H1 (cell line): ENCODE data around the gene ZNF442. TPM values are rescaled to one million over a fixed set of nuclear protein-coding genes. Genes with fewer than 3 reads are reported as not detected.
A peak's percentile ranks its signal among the peaks of the same experiment; 100 is the strongest.

ENCODE experiments used
- ASH2L ChIP-seq: fragments of 200-600, 300-600 bp; sonication (generic); IDR thresholded peaks from one replicate; pipeline ENCODE4 v1.7.1; 2017; ENCODE audit warnings: low read length
- CHD1 ChIP-seq: IDR thresholded peaks from 2 replicates; pipeline ENCODE4 v1.6.1; 2012; ENCODE audit warnings: low read depth, low read length, improper control_type of control experiment
- EP300 ChIP-seq, 2 experiments: IDR thresholded peaks; 1 replicate in 1 of 2; 2 replicates in 1 of 2; pipeline ENCODE4 v1.6.1; 2011 to 2012; ENCODE audit warnings: low read depth in 2 of 2, low read length in 2 of 2, mild to moderate bottlenecking in 2 of 2, borderline replicate concordance in 1 of 2, inconsistent platforms in 1 of 2, moderate library complexity in 1 of 2
- GABPA ChIP-seq: IDR thresholded peaks from 2 replicates; pipeline ENCODE4 v1.6.1; 2011; ENCODE audit warnings: mild to moderate bottlenecking, low read length, moderate library complexity, borderline replicate concordance; ENCODE audit not compliant: insufficient read depth
- JUN ChIP-seq: IDR thresholded peaks from 2 replicates; pipeline ENCODE4 v1.6.1; 2011; ENCODE audit warnings: low read depth, mild to moderate bottlenecking, improper control_type of control experiment, low read length
- KDM1A ChIP-seq: fragments of 200-600, 300-600 bp; sonication (generic); IDR thresholded peaks from 2 replicates; pipeline ENCODE4 v1.7.1; 2016; ENCODE audit warnings: mild to moderate bottlenecking, low read length, borderline replicate concordance
- KDM5A ChIP-seq: fragments of 200-600 bp; IDR thresholded peaks from 2 replicates; pipeline ENCODE4 v1.7.1; 2012; ENCODE audit warnings: mild to moderate bottlenecking, low read length, inconsistent platforms, mixed read lengths
- MAFK ChIP-seq: IDR thresholded peaks from 2 replicates; pipeline ENCODE4 v1.6.1; 2012; ENCODE audit warnings: low read depth, mild to moderate bottlenecking, improper control_type of control experiment, low read length
- NANOG ChIP-seq: IDR thresholded peaks from 2 replicates; pipeline ENCODE4 v1.6.1; 2011; ENCODE audit warnings: low read length, low read depth, mild to moderate bottlenecking, inconsistent platforms; ENCODE audit not compliant: insufficient read depth, poor library complexity, severe bottlenecking
- POLR2A ChIP-seq, 2 experiments: IDR thresholded peaks; 1 replicate in 1 of 2; 2 replicates in 1 of 2; pipeline ENCODE4 v1.6.1; 2011; ENCODE audit warnings: low read depth in 2 of 2, low read length in 2 of 2, mild to moderate bottlenecking in 2 of 2; ENCODE audit errors: control extremely low read depth in 1 of 2
- POU5F1 ChIP-seq: IDR thresholded peaks from 2 replicates; pipeline ENCODE4 v1.6.1; 2011; ENCODE audit warnings: low read depth, mild to moderate bottlenecking, low read length, moderate library complexity
- RAD21 ChIP-seq, 2 experiments: IDR thresholded peaks in 1 of 2; conservative IDR thresholded peaks in 1 of 2; 2 replicates each; pipeline ENCODE4 v1.6.1; 2011; ENCODE audit warnings: low read depth in 2 of 2, low read length in 2 of 2, improper control_type of control experiment in 1 of 2, inconsistent platforms in 1 of 2, mild to moderate bottlenecking in 1 of 2, moderate library complexity in 1 of 2
- RBBP5 ChIP-seq: IDR thresholded peaks from 2 replicates; pipeline ENCODE4 v1.7.1; 2012; ENCODE audit warnings: low read depth, mild to moderate bottlenecking, inconsistent platforms, low read length, moderate library complexity, borderline replicate concordance
- SAP30 ChIP-seq: fragments of 300-600 bp; sonication (generic); IDR thresholded peaks from 2 replicates; pipeline ENCODE4 v1.7.1; 2012; ENCODE audit warnings: low read length, moderate library complexity, mild to moderate bottlenecking, inconsistent platforms; ENCODE audit not compliant: insufficient read depth, insufficient replicate concordance
- SP1 ChIP-seq: IDR thresholded peaks from 2 replicates; pipeline ENCODE4 v1.6.1; 2011; ENCODE audit warnings: low read depth, low read length
- SRF ChIP-seq: IDR thresholded peaks from 2 replicates; pipeline ENCODE4 v1.6.1; 2011; ENCODE audit warnings: mild to moderate bottlenecking, low read depth, low read length, moderate library complexity
- TAF1 ChIP-seq: IDR thresholded peaks from 2 replicates; pipeline ENCODE4 v1.6.1; 2011; ENCODE audit warnings: mild to moderate bottlenecking, low read depth, low read length
- TAF7 ChIP-seq: optimal IDR thresholded peaks from 2 replicates; pipeline ENCODE3; 2011; ENCODE audit warnings: low read depth, mild to moderate bottlenecking, inconsistent platforms, low read length, moderate library complexity, borderline replicate concordance
- TCF12 ChIP-seq: IDR thresholded peaks from 2 replicates; pipeline ENCODE4 v1.6.1; 2011; ENCODE audit warnings: low read depth, mild to moderate bottlenecking, low read length
- ZNF274 ChIP-seq: IDR thresholded peaks from 2 replicates; pipeline ENCODE4 v1.7.0; 2012; ENCODE audit warnings: low read length, borderline replicate concordance; ENCODE audit errors: extremely low read depth
- polyA plus RNA-seq, 7 experiments: library from polyadenylated mRNA; depleted of rRNA in 3 of 7; stranded (reverse) in 5 of 7; unstranded in 2 of 7; fragments of >200 nt in 5 of 7; fragments of 200-250 nt in 2 of 7; gene quantifications; 1 replicate in 5 of 7; 2 replicates in 1 of 7; 4 replicates in 1 of 7; pipeline versions ENCODE4 v1.2.1 to v1.2.3, GENCODE V29; 2011 to 2013; ENCODE audit warnings: missing spikeins in 2 of 7, mixed read lengths in 2 of 7
- total RNA-seq: library from RNA; stranded (reverse); fragmentation: NEBNext Ultra II Directional; extraction: Animal tissue kit (Norgen Biotek cat#: 25700); gene quantifications from 2 replicates; pipeline ENCODE4 v1.2.1, GENCODE V29; 2021
- TF ChIP-seq, protein P1 (sequence below): IDR thresholded peaks from 2 replicates; pipeline ENCODE4 v1.6.1; 2012; ENCODE audit warnings: inconsistent platforms
- TF ChIP-seq, protein P2 (sequence below): IDR thresholded peaks from 2 replicates; pipeline ENCODE4 v1.6.1; 2011; ENCODE audit warnings: low read length, improper control_type of control experiment

The ZNF442 gene
- total and polyA plus RNA-seq, 2 of the 8 experiments (the other 6 are each of a cell fraction or from before 2014, with no cell fraction given) = 0.60 to 2.4 TPM

DNA sequence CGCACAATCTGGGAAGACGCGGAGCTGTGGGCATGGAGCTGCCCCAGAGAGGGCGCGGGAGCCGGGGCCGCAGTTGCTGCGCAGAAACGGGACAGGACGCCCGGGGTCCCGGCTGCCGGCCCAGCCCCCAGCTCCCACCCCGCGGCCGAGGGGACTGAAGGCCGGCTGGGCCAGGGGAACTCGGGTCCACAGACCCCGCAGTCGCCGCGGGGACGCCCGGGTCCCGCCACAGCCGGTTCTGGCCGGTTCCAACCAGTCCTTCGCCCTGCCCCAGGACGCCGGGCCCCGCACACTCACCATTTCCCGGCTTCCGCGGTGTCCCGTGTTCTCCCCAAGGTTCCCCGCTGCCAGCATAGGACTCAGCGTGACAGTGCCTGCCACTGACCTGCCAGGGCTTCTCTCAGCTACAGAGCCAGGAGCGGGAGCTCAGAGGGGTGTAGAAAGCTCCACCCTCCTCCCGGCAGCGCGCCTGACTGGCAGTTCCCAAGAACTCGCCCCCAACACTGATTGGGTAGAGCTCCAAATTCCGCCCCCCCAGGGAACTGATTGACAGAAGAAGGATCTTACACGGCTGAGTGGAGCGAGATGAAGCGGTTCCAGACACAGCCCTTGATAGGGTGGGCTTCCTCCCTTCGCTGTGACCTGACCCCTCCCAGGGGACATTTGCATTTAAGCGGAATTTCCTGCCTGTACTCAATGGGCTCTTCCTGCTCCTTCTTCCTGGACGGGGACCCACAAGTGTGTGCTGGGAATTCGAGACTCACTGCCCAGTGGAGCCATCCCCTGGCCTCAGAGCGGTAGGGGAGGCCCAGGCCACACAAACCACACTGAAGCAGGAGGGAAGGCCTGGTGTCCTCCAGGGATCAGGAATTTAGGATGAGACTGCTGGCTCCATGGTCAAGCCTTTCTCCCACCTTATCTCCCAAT, at the start of gene ZNF442 (continued):
- no peak for TF ChIP-seq EP300 (IDR thresholded peaks at IDR 0.05; ENCODE audit: borderline replicate concordance in 1 of 2, low read depth in 2 of 2, low read length in 2 of 2)
- TF ChIP-seq TCF12 = no peak
- TF ChIP-seq ASH2L = no peak
- peak; percentile 3 for TF ChIP-seq NANOG
- no peak for TF ChIP-seq ZNF274
- no peak for TF ChIP-seq KDM5A
- TF ChIP-seq, protein P1, sequence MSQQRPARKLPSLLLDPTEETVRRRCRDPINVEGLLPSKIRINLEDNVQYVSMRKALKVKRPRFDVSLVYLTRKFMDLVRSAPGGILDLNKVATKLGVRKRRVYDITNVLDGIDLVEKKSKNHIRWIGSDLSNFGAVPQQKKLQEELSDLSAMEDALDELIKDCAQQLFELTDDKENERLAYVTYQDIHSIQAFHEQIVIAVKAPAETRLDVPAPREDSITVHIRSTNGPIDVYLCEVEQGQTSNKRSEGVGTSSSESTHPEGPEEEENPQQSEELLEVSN = peak; percentile 66; the same call in 1 of the 2 replicates
- no peak for TF ChIP-seq MAFK
- TF ChIP-seq POU5F1 = no peak
- TF ChIP-seq SAP30 = no peak
- no peak for TF ChIP-seq TAF7
- TF ChIP-seq GABPA = no peak
- TF ChIP-seq TAF1 = peak; percentile 82
- TF ChIP-seq KDM1A = no peak
- TF ChIP-seq, protein P2, sequence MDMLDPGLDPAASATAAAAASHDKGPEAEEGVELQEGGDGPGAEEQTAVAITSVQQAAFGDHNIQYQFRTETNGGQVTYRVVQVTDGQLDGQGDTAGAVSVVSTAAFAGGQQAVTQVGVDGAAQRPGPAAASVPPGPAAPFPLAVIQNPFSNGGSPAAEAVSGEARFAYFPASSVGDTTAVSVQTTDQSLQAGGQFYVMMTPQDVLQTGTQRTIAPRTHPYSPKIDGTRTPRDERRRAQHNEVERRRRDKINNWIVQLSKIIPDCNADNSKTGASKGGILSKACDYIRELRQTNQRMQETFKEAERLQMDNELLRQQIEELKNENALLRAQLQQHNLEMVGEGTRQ = no peak
- peak; percentile 72; the same call in 1 of the 2 replicates for TF ChIP-seq RBBP5
- no peak for TF ChIP-seq CHD1
- no peak for TF ChIP-seq JUN
- TF ChIP-seq RAD21 (IDR thresholded peaks at IDR 0.05 in 1 of 2, conservative IDR thresholded peaks at IDR 0.05 in 1 of 2; ENCODE audit: low read depth in 2 of 2, low read length in 2 of 2) = peak; percentile 64 to 71; a peak in 3 of 4 replicates
- peak; percentile 74 to 88 for TF ChIP-seq POLR2A (IDR thresholded peaks at IDR 0.05; ENCODE audit: control extremely low read depth in 1 of 2, low read depth in 2 of 2, low read length in 2 of 2)
- TF ChIP-seq SP1 = peak; percentile 81
- no peak for TF ChIP-seq SRF
